ENCODE measurements around the gene KCNQ1OT1. TPM values are rescaled to one million over a fixed set of nuclear protein-coding genes. Genes with fewer than 3 reads are reported as not detected.

KCNQ1OT1 gene
- total and polyA plus RNA-seq, 2 donors = 0.09 to 0.42 TPM

DNA sequence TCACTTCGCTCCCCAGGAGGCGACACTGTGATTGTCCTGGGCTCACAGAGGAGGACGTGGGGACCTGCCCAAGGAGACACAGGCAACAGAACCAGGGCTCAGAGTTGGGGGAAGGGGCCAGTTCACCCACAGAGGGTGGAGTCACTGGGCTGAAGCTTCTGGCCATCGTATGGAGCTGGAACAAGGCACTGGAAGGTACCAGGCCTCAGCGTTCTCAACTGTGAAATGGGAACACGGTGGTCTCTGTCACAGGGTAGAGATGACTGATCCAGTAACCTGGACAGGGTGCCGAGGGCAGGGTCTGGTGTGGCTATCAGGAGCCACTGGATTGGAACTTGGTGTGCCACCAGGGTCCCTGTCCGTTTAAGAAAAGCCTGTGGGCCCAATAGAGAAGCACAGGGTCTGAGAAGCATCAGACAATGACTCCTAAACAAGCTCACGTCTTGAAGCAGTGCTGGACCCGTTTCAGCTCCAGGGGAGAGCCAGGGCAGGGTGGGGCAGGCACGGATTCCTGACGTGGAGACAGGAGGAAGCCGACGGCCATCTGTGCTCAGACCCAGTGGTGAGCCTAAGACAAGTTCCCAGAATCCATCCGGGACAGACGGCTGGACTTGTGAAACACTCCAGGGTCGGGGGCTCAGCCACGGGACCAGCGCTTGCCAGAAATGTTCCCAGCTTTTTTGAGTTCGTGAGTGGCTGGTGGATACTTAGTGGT, 25.0 kb upstream of the KCNQ1OT1 start:
- H3K27ac ChIP-seq (ENCODE audit: low read depth in 1 of 2, low read length in 1 of 2) = peak overlapping the region in 1 of 2 donors; percentile 60
- 93% methylated on average over 20 of the region's 20 CpGs for WGBS

DNA sequence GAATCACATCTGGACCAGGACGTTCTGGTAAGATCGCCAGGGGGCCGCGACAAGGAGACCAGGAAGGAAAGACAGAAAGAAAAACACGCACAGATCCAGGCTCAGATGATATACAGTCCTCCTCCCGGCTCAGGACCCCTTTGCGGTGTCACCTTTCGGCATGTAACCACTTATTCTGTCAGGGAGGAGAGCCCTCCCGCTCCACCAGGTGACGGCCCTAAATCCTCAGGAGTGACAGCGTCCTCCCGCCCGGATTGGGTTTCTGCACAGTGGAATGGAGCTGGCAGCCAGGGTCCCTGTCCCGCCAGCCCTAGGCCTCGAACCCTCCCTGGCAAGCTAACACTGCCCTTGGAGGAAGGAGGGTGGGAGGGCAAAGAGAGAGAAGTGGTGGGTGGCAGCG, 24.3 kb upstream of the KCNQ1OT1 start:
- no peak overlapping the region for H3K4me3 ChIP-seq (ENCODE audit: low read length in 2 of 2)
- WGBS = 93% methylated on average over 16 of the region's 16 CpGs
- no peak for DNase-seq (ENCODE audit: low read depth in 6 of 9, low spot score in 9 of 9)

More for the DNA sequence above, 25.0 kb upstream of the KCNQ1OT1 start:
- peaks cover 0 to 13% of the 10 kb centered on the region in 2 donors for H3K4me1 ChIP-seq (ENCODE audit: control insufficient read depth in 2 of 2, insufficient read depth in 2 of 2, low read length in 2 of 2)
- no peaks in the 10 kb centered on the region for H3K27me3 ChIP-seq (ENCODE audit: control insufficient read depth in 2 of 2, insufficient read depth in 1 of 2, low read length in 1 of 2)
- DNase-seq (ENCODE audit: low read depth in 6 of 9, low spot score in 9 of 9) = no peak
- H3K4me3 ChIP-seq (ENCODE audit: low read length in 2 of 2) = no peak overlapping the region
- H3K9me3 ChIP-seq (ENCODE audit: control insufficient read depth in 2 of 2, insufficient read depth in 1 of 2, low read length in 1 of 2) = peaks cover 0 to 8% of the 10 kb centered on the region in 2 donors
- no peaks in the 10 kb centered on the region for H3K36me3 ChIP-seq (ENCODE audit: control insufficient read depth in 2 of 2, insufficient read depth in 2 of 2, low read length in 1 of 2)

DNA sequence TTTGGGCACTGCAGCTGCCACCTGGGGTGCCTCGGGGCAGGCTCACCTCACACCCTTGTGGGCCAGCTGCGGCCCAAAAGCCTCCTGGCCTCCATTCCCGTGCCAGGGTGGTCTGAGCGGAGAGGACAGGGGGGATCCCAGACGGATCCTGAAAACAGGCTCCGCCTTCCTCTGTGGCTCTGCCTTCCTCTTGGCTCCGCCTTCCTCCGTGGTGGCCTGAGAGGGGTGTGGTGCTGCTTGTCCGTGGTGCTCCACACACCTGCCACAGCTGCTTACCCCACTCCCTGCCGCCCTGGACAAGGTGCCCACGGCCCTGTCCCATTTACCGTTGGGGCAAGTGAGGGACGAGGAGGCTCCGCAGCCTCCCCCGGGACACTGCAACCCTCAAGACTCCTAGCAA, 23.2 kb upstream of the KCNQ1OT1 start:
- H3K9me3 ChIP-seq (ENCODE audit: control insufficient read depth in 2 of 2, insufficient read depth in 1 of 2, low read length in 1 of 2) = peaks cover 0 to 8% of the 10 kb centered on the region in 2 donors
- peaks cover 0 to 18% of the 10 kb centered on the region in 2 donors for H3K4me1 ChIP-seq (ENCODE audit: control insufficient read depth in 2 of 2, insufficient read depth in 2 of 2, low read length in 2 of 2)
- no peak overlapping the region for H3K4me3 ChIP-seq (ENCODE audit: low read length in 2 of 2)
- WGBS = 93% methylated on average over 15 of the region's 15 CpGs
- H3K27me3 ChIP-seq (ENCODE audit: control insufficient read depth in 2 of 2, insufficient read depth in 1 of 2, low read length in 1 of 2) = no peaks in the 10 kb centered on the region
- H3K27ac ChIP-seq (ENCODE audit: low read depth in 1 of 2, low read length in 1 of 2) = no peak overlapping the region
- DNase-seq (ENCODE audit: low read depth in 6 of 9, low spot score in 9 of 9) = no peak
- H3K36me3 ChIP-seq (ENCODE audit: control insufficient read depth in 2 of 2, insufficient read depth in 2 of 2, low read length in 1 of 2) = no peaks in the 10 kb centered on the region

More for the DNA sequence above, 24.3 kb upstream of the KCNQ1OT1 start:
- no peak overlapping the region for H3K27ac ChIP-seq (ENCODE audit: low read depth in 1 of 2, low read length in 1 of 2)
- H3K9me3 ChIP-seq (ENCODE audit: control insufficient read depth in 2 of 2, insufficient read depth in 1 of 2, low read length in 1 of 2) = peaks cover 0 to 8% of the 10 kb centered on the region in 2 donors
- no peaks in the 10 kb centered on the region for H3K27me3 ChIP-seq (ENCODE audit: control insufficient read depth in 2 of 2, insufficient read depth in 1 of 2, low read length in 1 of 2)
- peaks cover 0 to 13% of the 10 kb centered on the region in 2 donors for H3K4me1 ChIP-seq (ENCODE audit: control insufficient read depth in 2 of 2, insufficient read depth in 2 of 2, low read length in 2 of 2)
- H3K36me3 ChIP-seq (ENCODE audit: control insufficient read depth in 2 of 2, insufficient read depth in 2 of 2, low read length in 1 of 2) = no peaks in the 10 kb centered on the region

DNA sequence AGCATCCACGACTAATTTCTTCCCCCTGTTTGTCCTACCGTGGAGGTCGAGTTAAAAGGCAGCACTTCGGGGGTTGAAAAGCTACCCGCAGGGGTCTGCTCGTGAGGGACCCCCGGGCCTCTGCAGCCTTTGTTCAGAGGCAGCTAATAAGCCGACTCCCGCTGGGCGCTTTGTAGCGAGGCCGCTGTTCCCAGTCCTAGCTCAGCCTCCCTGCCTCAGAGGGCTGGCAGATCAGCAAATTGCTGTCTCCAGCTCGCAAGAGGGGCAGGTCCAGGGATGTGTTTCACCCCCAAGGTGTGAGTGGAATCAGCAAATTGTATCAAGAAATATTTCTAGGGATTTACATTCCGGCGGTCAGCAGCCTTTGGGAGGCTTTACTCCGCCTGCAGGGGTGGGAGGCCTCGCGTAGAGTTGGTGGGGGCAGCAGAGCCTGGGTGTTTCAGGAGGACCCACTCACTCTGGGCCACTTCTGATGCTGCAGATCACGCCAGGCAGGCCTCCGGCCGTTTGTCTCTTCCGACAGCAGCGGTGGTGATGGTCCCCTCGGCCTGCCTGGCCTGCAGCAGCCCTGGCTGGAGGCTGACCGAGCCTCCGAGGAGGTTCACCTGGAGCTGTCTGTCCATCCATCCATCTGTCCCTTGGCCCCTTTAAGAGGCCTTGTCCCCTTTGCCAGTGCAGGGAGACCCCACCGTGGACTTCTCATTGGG, 21.6 kb upstream of the KCNQ1OT1 start:
- Histone ChIP-seq H3K4me1 (ENCODE audit: control insufficient read depth in 2 of 2, insufficient read depth in 2 of 2, low read length in 2 of 2) (peaks cover 0 to 23% of the 10 kb centered on the region in 2 donors), H3K27ac (ENCODE audit: low read depth in 1 of 2, low read length in 1 of 2) (no peak overlapping the region), H3K27me3 (ENCODE audit: control insufficient read depth in 2 of 2, insufficient read depth in 1 of 2, low read length in 1 of 2) (no peaks in the 10 kb centered on the region), H3K9me3 (ENCODE audit: control insufficient read depth in 2 of 2, insufficient read depth in 1 of 2, low read length in 1 of 2) (no peaks in the 10 kb centered on the region), H3K4me3 (ENCODE audit: low read length in 2 of 2) (no peak overlapping the region), H3K36me3 (ENCODE audit: control insufficient read depth in 2 of 2, insufficient read depth in 2 of 2, low read length in 1 of 2) (no peaks in the 10 kb centered on the region)
- WGBS = 97% methylated on average over 27 of the region's 27 CpGs
- DNase-seq (ENCODE audit: low read depth in 6 of 9, low spot score in 9 of 9) = no peak

DNA sequence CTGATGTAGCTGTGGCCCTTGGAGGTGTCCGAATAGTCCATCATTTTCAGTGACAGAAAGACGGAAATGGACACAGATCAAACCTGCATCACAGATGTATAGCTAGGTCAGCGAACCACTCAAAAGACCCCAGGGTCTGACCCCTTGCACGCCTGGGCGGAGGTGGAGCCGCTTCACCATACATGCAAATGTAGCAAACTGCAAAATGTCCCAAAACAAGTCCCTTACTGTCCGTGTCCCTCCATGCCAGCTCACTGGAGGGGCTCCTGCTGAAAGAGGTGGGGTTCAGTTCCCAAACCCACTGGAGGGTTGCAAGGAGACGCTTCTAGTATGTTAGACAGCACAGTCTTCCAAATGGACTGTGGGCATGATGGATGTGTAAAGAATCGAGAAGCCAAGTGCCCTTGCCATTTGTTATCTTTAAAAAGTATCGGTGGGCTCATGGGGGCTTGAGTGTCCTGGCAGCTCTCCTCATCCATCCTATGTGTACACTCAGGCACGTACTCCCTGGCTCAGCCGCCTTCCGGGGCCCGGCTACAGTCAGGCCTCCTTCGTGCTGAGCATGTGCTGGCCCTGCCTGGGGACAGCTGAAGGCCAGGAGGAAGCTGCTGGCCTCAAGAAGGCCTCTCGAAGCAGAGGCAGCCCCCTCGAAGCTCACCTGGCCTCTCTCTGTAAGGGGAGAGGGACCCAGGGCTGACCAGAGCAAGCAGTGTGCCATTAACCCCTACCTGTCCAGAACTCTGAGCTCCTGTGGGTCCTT, 20.2 kb upstream of the KCNQ1OT1 start:
- DNase-seq (ENCODE audit: low read depth in 6 of 9, low spot score in 9 of 9) = no peak
- Histone ChIP-seq H3K27me3 (ENCODE audit: control insufficient read depth in 2 of 2, insufficient read depth in 1 of 2, low read length in 1 of 2) (no peaks in the 10 kb centered on the region), H3K27ac (ENCODE audit: low read depth in 1 of 2, low read length in 1 of 2) (no peak overlapping the region), H3K36me3 (ENCODE audit: control insufficient read depth in 2 of 2, insufficient read depth in 2 of 2, low read length in 1 of 2) (no peaks in the 10 kb centered on the region), H3K9me3 (ENCODE audit: control insufficient read depth in 2 of 2, insufficient read depth in 1 of 2, low read length in 1 of 2) (no peaks in the 10 kb centered on the region), H3K4me1 (ENCODE audit: control insufficient read depth in 2 of 2, insufficient read depth in 2 of 2, low read length in 2 of 2) (peaks cover 0 to 20% of the 10 kb centered on the region in 2 donors), H3K4me3 (ENCODE audit: low read length in 2 of 2) (no peak overlapping the region)
- WGBS = 89% methylated on average over 17 of the region's 17 CpGs

DNA sequence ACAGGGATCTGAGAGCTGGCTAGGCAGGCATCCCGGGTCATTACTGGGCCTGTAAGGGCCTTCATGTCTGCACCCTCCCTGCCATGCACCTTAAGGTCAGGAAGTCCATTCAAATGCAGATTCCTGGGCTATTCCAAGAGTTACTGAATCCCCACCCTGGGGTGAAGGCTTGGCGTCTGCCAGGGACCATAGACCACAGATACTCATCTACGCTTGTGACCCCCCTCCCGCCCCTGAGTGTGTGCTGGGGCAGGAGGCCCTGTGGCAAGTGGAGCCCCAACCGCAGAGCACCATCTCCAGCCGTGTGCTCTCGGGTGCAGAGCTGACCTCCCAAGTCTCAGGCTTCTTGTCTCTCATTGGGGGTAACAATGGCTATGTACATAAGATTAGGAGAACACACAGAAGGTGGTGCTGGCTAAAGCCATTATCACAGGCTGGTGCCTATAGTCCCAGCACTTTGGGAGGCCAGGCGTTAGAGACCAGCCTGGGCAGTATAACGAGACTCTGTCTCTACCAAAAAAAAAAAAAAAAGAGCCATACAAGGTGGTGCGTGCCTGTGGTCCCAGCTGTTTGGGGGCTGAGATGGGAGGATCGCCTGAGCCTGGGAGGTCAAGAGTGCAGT, 19.1 kb upstream of the KCNQ1OT1 start:
- 97% methylated on average over 11 of the region's 11 CpGs for whole genome bisulfite sequencing
- DNase-seq (ENCODE audit: low read depth in 6 of 9, low spot score in 9 of 9) = no peak
- Histone ChIP-seq H3K4me3 (ENCODE audit: low read length in 2 of 2) (no peak overlapping the region), H3K27ac (ENCODE audit: low read depth in 1 of 2, low read length in 1 of 2) (no peak overlapping the region), H3K27me3 (ENCODE audit: control insufficient read depth in 2 of 2, insufficient read depth in 1 of 2, low read length in 1 of 2) (no peaks in the 10 kb centered on the region), H3K4me1 (ENCODE audit: control insufficient read depth in 2 of 2, insufficient read depth in 2 of 2, low read length in 2 of 2) (peaks cover 0 to 17% of the 10 kb centered on the region in 2 donors), H3K9me3 (ENCODE audit: control insufficient read depth in 2 of 2, insufficient read depth in 1 of 2, low read length in 1 of 2) (no peaks in the 10 kb centered on the region), H3K36me3 (ENCODE audit: control insufficient read depth in 2 of 2, insufficient read depth in 2 of 2, low read length in 1 of 2) (no peaks in the 10 kb centered on the region)

DNA sequence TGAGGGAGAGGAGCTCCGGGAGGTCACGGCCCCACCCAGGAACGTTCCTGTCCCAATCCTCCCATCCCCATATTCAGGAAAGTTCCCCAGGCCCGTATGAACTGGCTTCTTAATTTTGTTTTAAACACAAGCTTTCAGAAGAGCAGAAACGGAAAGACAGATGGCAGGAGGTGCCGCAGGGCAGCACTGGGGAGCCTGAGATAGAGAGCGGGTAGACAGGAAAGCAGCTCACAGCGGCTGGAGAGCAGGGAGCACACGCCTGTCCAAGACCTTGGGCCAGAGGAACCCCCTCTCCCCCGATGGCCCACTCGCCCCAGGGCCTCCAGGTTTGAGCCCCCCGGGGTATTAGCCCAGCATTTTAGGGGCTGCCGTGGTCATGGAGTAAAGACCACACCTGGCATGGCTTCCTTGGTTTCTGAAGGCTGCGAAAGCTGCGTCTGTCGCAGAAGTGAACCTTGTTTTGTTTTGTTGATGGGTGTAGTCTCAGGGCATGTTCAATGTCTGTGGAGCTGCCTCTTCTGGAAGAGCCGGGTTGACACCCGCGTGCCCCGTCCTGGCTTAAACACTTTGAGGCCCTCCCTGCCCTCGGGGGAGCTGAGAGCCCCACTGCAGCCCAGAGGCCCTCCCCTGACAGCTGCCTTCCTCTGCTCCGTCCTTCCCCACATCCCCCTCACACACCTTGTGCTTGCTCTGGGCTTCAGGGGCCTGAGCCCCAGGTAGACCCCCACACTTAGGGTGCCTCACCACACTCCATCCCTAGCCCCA, 17.9 kb upstream of the KCNQ1OT1 start:
- no peaks in the 10 kb centered on the region for H3K36me3 ChIP-seq (ENCODE audit: control insufficient read depth in 2 of 2, insufficient read depth in 2 of 2, low read length in 1 of 2)
- no peak overlapping the region for H3K27ac ChIP-seq (ENCODE audit: low read depth in 1 of 2, low read length in 1 of 2)
- WGBS = 87% methylated on average over 22 of the region's 22 CpGs

DNA sequence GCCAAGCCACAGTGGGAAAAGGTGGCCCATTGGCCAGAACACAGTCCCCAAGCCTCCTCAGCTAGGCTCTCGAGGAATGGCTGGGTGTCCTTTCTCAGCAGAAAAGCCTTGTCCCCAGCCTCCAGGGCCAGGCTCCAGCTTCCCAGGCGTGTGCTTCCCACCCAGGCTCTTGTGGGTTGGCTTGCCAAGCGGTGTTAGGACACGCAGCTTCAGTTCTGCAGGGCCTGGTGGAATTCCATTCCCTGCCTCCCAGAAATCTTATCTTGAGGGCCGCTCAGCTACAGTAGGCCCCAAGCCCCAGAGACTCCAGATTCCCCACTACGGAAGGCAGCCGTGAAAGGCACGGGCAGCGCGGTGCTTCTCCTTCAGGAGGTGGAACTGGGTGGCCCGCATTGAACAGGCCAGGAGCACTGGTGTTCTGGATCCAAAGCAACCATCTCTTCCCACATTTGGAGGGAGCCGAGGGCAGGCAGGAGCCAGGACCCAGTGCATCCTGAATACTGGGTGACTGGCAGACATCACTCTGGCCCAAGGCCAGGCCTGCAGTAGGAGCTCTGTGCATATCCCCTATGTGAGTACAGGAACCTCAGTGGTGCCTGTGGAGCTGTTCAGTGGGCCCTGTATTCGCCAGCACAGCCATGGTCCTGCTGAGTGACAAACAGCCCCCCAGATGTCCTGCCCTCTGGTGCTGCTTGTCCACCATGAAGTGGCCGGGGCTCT, 16.7 kb upstream of the KCNQ1OT1 start:
- DNase-seq (ENCODE audit: low read depth in 6 of 9, low spot score in 9 of 9) = no peak

More for the DNA sequence above, 17.9 kb upstream of the KCNQ1OT1 start:
- no peaks in the 10 kb centered on the region for H3K27me3 ChIP-seq (ENCODE audit: control insufficient read depth in 2 of 2, insufficient read depth in 1 of 2, low read length in 1 of 2)
- peaks cover 0 to 22% of the 10 kb centered on the region in 2 donors for H3K4me1 ChIP-seq (ENCODE audit: control insufficient read depth in 2 of 2, insufficient read depth in 2 of 2, low read length in 2 of 2)
- no peak overlapping the region for H3K4me3 ChIP-seq (ENCODE audit: low read length in 2 of 2)
- DNase-seq (ENCODE audit: low read depth in 6 of 9, low spot score in 9 of 9) = no peak
- H3K9me3 ChIP-seq (ENCODE audit: control insufficient read depth in 2 of 2, insufficient read depth in 1 of 2, low read length in 1 of 2) = no peaks in the 10 kb centered on the region

More for the DNA sequence above, 16.7 kb upstream of the KCNQ1OT1 start:
- Histone ChIP-seq H3K9me3 (ENCODE audit: control insufficient read depth in 2 of 2, insufficient read depth in 1 of 2, low read length in 1 of 2) (no peaks in the 10 kb centered on the region), H3K27me3 (ENCODE audit: control insufficient read depth in 2 of 2, insufficient read depth in 1 of 2, low read length in 1 of 2) (no peaks in the 10 kb centered on the region), H3K4me1 (ENCODE audit: control insufficient read depth in 2 of 2, insufficient read depth in 2 of 2, low read length in 2 of 2) (peaks cover 0 to 22% of the 10 kb centered on the region in 2 donors), H3K27ac (ENCODE audit: low read depth in 1 of 2, low read length in 1 of 2) (peak overlapping the region in 1 of 2 donors; percentile 33), H3K4me3 (ENCODE audit: low read length in 2 of 2) (no peak overlapping the region), H3K36me3 (ENCODE audit: control insufficient read depth in 2 of 2, insufficient read depth in 2 of 2, low read length in 1 of 2) (no peaks in the 10 kb centered on the region)
- 92% methylated on average over 14 of the region's 14 CpGs for WGBS

All from thymus (tissue), 11 donors.